CD4-positive, CD25-positive, alpha-beta regulatory T cell (primary cell): Measurements from ENCODE around the gene KRTAP10-12. TPM values are rescaled to one million over a fixed set of nuclear protein-coding genes. Genes with fewer than 3 reads are reported as not detected.

Experiments
- ATAC-seq, 2 donors: fragments of 150-1000 bp; cut with Tn5 transposase; one replicate each; pipeline ENCODE4 v1.10.0; 2021; ENCODE audit warnings: low read depth in 2 of 2, moderate number of reproducible peaks in 2 of 2, moderate library complexity in 1 of 2
- DNase-seq, 3 donors: peaks; one replicate each; pipeline versions ENCODE4 v3.0.0 to v3.0.0-alpha.2; 2012 to 2022; ENCODE audit warnings: mixed read lengths in 1 of 3
- H3K27ac ChIP-seq: one replicate; pipeline ENCODE4 v1.7.0; 2013; ENCODE audit warnings: mild to moderate bottlenecking, low read length; ENCODE audit not compliant: insufficient read depth, poor library complexity, severe bottlenecking
- H3K27me3 ChIP-seq: one replicate; pipeline ENCODE4 v1.7.0; 2013; ENCODE audit warnings: low read length; ENCODE audit not compliant: control insufficient read depth, insufficient read depth
- H3K36me3 ChIP-seq: one replicate; pipeline ENCODE4 v1.7.0; 2013; ENCODE audit warnings: mild to moderate bottlenecking, low read length, moderate library complexity; ENCODE audit not compliant: control insufficient read depth, insufficient read depth
- H3K4me1 ChIP-seq: 2 replicates; pipeline ENCODE4 v1.7.0; 2013; ENCODE audit warnings: mild to moderate bottlenecking, low read length; ENCODE audit not compliant: insufficient read depth, control insufficient read depth, poor library complexity, severe bottlenecking
- H3K4me3 ChIP-seq: one replicate; pipeline ENCODE4 v1.7.0; 2013; ENCODE audit warnings: low read depth, mild to moderate bottlenecking, low read length, moderate library complexity
- H3K9me3 ChIP-seq, 2 experiments: 1 replicate in 1 of 2; 2 replicates in 1 of 2; pipeline ENCODE4 v1.7.0; 2013; ENCODE audit warnings: low read length in 2 of 2, mild to moderate bottlenecking in 1 of 2, moderate library complexity in 1 of 2; ENCODE audit not compliant: control insufficient read depth in 2 of 2
- H3K27ac Mint-ChIP-seq, 3 donors: one replicate each; pipeline ENCODE4 v1.8.0; 2020 to 2022; ENCODE audit warnings: mild to moderate bottlenecking in 3 of 3, mixed read lengths in 3 of 3, moderate library complexity in 2 of 3
- H3K27me3 Mint-ChIP-seq: one replicate; pipeline ENCODE4 v1.8.0; 2022; ENCODE audit warnings: mild to moderate bottlenecking, mixed read lengths
- H3K36me3 Mint-ChIP-seq: one replicate; pipeline ENCODE4 v1.8.0; 2020; ENCODE audit warnings: mixed read lengths
- H3K4me1 Mint-ChIP-seq, 4 donors: one replicate each; pipeline ENCODE4 v1.8.0; 2020 to 2022; ENCODE audit warnings: mixed read lengths in 4 of 4, mild to moderate bottlenecking in 1 of 4
- H3K4me3 Mint-ChIP-seq, 4 donors: one replicate each; pipeline ENCODE4 v1.8.0; 2020 to 2022; ENCODE audit warnings: mild to moderate bottlenecking in 4 of 4, mixed read lengths in 4 of 4, moderate library complexity in 3 of 4
- H3K9me3 Mint-ChIP-seq, 7 donors: one replicate each; pipeline ENCODE4 v1.8.0; 2020 to 2022; ENCODE audit warnings: mixed read lengths in 7 of 7, mild to moderate bottlenecking in 3 of 7, moderate library complexity in 2 of 7
- polyA plus RNA-seq, 4 donors: library from polyadenylated mRNA; unstranded; fragments of 300-500 nt; fragmentation: Illumina TruSeq; gene quantifications; one replicate each; pipeline ENCODE4 v1.2.3, GENCODE V29; 2021
- total RNA-seq: library from RNA; stranded (reverse); gene quantifications from one replicate; pipeline ENCODE4 v1.2.3, GENCODE V29; 2022

Gene KRTAP10-12
- total and polyA plus RNA-seq, 5 donors from 2014 or later: not detected

- Histone ChIP-seq H3K36me3 (no peaks in the 10 kb centered on the region), H3K27ac (no peak overlapping the region), H3K27me3 (no peaks in the 10 kb centered on the region), H3K4me1 (no peaks in the 10 kb centered on the region), H3K9me3 (peaks cover 0 to 7% of the 10 kb centered on the region in 2 experiments), H3K4me3 (no peak overlapping the region)
- Mint-ChIP-seq H3K4me3 (no peak overlapping the region), H3K27ac (no peak overlapping the region), H3K27me3 (peaks cover 61% of the 10 kb centered on the region), H3K4me1 (peaks cover 0 to 8% (median 1%) of the 10 kb centered on the region in 4 donors), H3K36me3 (peaks cover 4% of the 10 kb centered on the region), H3K9me3 (peaks cover 0 to 8% (median 2%) of the 10 kb centered on the region in 7 donors)
- ATAC-seq (no peak), DNase-seq (no peak)
Measured at GRCh38 chr21:44701541-44701940, 4.6 kb downstream of the KRTAP10-12 start.

GRCh38 chr21:44702111-44702972 lies 5.4 kb downstream of the KRTAP10-12 start:
- peaks cover 4% of the 10 kb centered on the region for H3K36me3 Mint-ChIP-seq
- Histone ChIP-seq H3K27me3 (no peaks in the 10 kb centered on the region), H3K27ac (no peak overlapping the region), H3K36me3 (no peaks in the 10 kb centered on the region), H3K4me1 (no peaks in the 10 kb centered on the region), H3K9me3 (peaks cover 0 to 11% of the 10 kb centered on the region in 2 experiments), H3K4me3 (no peak overlapping the region)
- peaks cover 61% of the 10 kb centered on the region for H3K27me3 Mint-ChIP-seq
- H3K4me1 Mint-ChIP-seq: peaks cover 0 to 8% (median 1%) of the 10 kb centered on the region in 4 donors
- H3K27ac Mint-ChIP-seq: no peak overlapping the region
- no peak overlapping the region for H3K4me3 Mint-ChIP-seq
- no peak for DNase-seq
- peaks cover 0 to 8% (median 2%) of the 10 kb centered on the region in 7 donors for H3K9me3 Mint-ChIP-seq
- no peak for ATAC-seq

GRCh38 chr21:44702973-44703730 lies 6.2 kb downstream of the KRTAP10-12 start:
- DNase-seq: no peak
- no peak overlapping the region for H3K4me3 Mint-ChIP-seq
- Histone ChIP-seq H3K27ac (no peak overlapping the region), H3K36me3 (no peaks in the 10 kb centered on the region), H3K4me3 (no peak overlapping the region), H3K9me3 (peaks cover 0 to 11% of the 10 kb centered on the region in 2 experiments), H3K4me1 (no peaks in the 10 kb centered on the region), H3K27me3 (peaks cover 3% of the 10 kb centered on the region)
- peaks cover 0 to 3% (median 1%) of the 10 kb centered on the region in 4 donors for H3K4me1 Mint-ChIP-seq
- peaks cover 61% of the 10 kb centered on the region for H3K27me3 Mint-ChIP-seq
- no peak for ATAC-seq
- peaks cover 0 to 8% (median 2%) of the 10 kb centered on the region in 7 donors for H3K9me3 Mint-ChIP-seq
- H3K27ac Mint-ChIP-seq: no peak overlapping the region
- H3K36me3 Mint-ChIP-seq: peaks cover 4% of the 10 kb centered on the region

GRCh38 chr21:44703731-44704635 lies 7.0 kb downstream of the KRTAP10-12 start:
- Histone ChIP-seq H3K27me3 (peaks cover 3% of the 10 kb centered on the region), H3K9me3 (peaks cover 0 to 11% of the 10 kb centered on the region in 2 experiments), H3K4me3 (no peak overlapping the region), H3K36me3 (no peaks in the 10 kb centered on the region), H3K27ac (no peak overlapping the region), H3K4me1 (no peaks in the 10 kb centered on the region)
- ATAC-seq (no peak), DNase-seq (no peak)
- Mint-ChIP-seq H3K4me1 (peaks cover 0 to 2% (median 1%) of the 10 kb centered on the region in 4 donors), H3K4me3 (no peak overlapping the region), H3K27me3 (peaks cover 64% of the 10 kb centered on the region), H3K36me3 (peaks cover 4% of the 10 kb centered on the region), H3K9me3 (peaks cover 0 to 8% (median 1%) of the 10 kb centered on the region in 7 donors), H3K27ac (no peak overlapping the region)

- peaks cover 4% of the 10 kb centered on the region for H3K27me3 ChIP-seq
- H3K27ac ChIP-seq: no peak overlapping the region
- H3K4me1 ChIP-seq: no peaks in the 10 kb centered on the region
- ATAC-seq: no peak
- Mint-ChIP-seq H3K4me1 (peaks cover 0 to 7% (median 2%) of the 10 kb centered on the region in 4 donors), H3K9me3 (peaks cover 0 to 8% (median 2%) of the 10 kb centered on the region in 7 donors), H3K27me3 (peaks cover 66% of the 10 kb centered on the region), H3K27ac (no peak overlapping the region), H3K36me3 (peaks cover 4% of the 10 kb centered on the region), H3K4me3 (no peak overlapping the region)
- no peaks in the 10 kb centered on the region for H3K36me3 ChIP-seq
- no peak overlapping the region for H3K4me3 ChIP-seq
- no peak for DNase-seq
- peaks cover 0 to 11% of the 10 kb centered on the region in 2 experiments for H3K9me3 ChIP-seq
Measured at GRCh38 chr21:44704636-44705001, 7.6 kb downstream of the KRTAP10-12 start.

- Histone ChIP-seq H3K27me3 (peaks cover 7% of the 10 kb centered on the region), H3K27ac (no peak overlapping the region), H3K9me3 (peaks cover 0 to 11% of the 10 kb centered on the region in 2 experiments), H3K36me3 (no peaks in the 10 kb centered on the region), H3K4me3 (no peak overlapping the region), H3K4me1 (no peaks in the 10 kb centered on the region)
- Mint-ChIP-seq H3K4me3 (no peak overlapping the region), H3K4me1 (peaks cover 0 to 17% (median 3%) of the 10 kb centered on the region in 4 donors), H3K36me3 (peaks cover 4% of the 10 kb centered on the region), H3K9me3 (peaks cover 0 to 8% (median 4%) of the 10 kb centered on the region in 7 donors), H3K27me3 (peaks cover 70% of the 10 kb centered on the region), H3K27ac (peak overlapping the region in 1 of 3 donors; percentile 56)
- ATAC-seq: no peak
- DNase-seq: no peak
Measured at GRCh38 chr21:44706026-44706705, 9.2 kb downstream of the KRTAP10-12 start.
